ENCODE data around the gene CCNI. TPM values are rescaled to one million over a fixed set of nuclear protein-coding genes. Genes with fewer than 3 reads are reported as not detected.

Gene CCNI
- total and polyA plus RNA-seq, 8 donors: 257 to 389 (median 343) TPM

- Histone ChIP-seq H3K36me3 (no peaks in the 10 kb centered on the region), H3K4me1 (peaks cover 21 to 53% of the 10 kb centered on the region in 2 donors), H3K27ac (peak overlapping the region; percentile 27 to 61), H3K4me3 (no peak overlapping the region), H3K9me3 (no peaks in the 10 kb centered on the region), H3K27me3 (no peaks in the 10 kb centered on the region)
- intact Hi-C loops (cut with DNase I): no loop called here
- ATAC-seq (peak; percentile 89), DNase-seq (peak in 2 of 4 donors; percentile 58 to 63)
- TF ChIP-seq, protein P1, sequence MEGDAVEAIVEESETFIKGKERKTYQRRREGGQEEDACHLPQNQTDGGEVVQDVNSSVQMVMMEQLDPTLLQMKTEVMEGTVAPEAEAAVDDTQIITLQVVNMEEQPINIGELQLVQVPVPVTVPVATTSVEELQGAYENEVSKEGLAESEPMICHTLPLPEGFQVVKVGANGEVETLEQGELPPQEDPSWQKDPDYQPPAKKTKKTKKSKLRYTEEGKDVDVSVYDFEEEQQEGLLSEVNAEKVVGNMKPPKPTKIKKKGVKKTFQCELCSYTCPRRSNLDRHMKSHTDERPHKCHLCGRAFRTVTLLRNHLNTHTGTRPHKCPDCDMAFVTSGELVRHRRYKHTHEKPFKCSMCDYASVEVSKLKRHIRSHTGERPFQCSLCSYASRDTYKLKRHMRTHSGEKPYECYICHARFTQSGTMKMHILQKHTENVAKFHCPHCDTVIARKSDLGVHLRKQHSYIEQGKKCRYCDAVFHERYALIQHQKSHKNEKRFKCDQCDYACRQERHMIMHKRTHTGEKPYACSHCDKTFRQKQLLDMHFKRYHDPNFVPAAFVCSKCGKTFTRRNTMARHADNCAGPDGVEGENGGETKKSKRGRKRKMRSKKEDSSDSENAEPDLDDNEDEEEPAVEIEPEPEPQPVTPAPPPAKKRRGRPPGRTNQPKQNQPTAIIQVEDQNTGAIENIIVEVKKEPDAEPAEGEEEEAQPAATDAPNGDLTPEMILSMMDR (IDR thresholded peaks at IDR 0.05): no peak
Observed at GRCh38 chr4:77007358-77008230, 68.2 kb downstream of the CCNI start.

DNA sequence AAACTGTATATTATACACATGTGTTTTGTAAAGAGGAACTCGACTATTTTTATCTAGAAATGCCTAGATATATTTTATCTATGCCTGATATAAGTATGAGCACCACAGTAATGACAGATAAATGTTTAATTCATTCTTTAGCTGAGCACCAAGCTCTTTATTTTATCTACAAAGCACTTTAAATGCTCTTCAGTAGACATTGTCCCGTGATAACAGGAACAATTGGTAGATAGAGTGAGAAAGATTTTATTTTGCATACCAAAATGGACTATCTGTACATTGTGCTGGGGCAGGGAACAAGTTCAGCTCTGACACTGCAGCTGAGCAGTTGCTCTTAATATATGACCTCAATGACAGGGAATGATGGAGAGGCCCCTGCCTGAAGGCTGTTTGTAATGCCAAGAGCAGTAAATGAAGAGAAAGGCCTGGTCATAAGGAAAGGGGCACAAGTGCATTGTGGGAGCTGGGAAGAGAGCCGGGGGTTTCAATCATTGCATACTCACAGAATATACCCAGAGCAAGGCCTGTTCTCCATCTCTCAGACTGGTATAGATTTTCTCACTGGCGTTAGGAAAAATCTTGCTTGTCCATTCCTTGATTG is 68.9 kb downstream of the CCNI start:
- H3K4me3 ChIP-seq: no peak overlapping the region
- intact Hi-C loops (cut with DNase I): no loop called here
- peak; percentile 4 for ATAC-seq
- peak overlapping the region; percentile 27 to 61 for H3K27ac ChIP-seq
- no peak for DNase-seq
- H3K27me3 ChIP-seq: no peaks in the 10 kb centered on the region
- TF ChIP-seq, protein P1 (IDR thresholded peaks at IDR 0.05): no peak
- H3K36me3 ChIP-seq: no peaks in the 10 kb centered on the region
- peaks cover 28 to 60% of the 10 kb centered on the region in 2 donors for H3K4me1 ChIP-seq
- H3K9me3 ChIP-seq: no peaks in the 10 kb centered on the region

DNA sequence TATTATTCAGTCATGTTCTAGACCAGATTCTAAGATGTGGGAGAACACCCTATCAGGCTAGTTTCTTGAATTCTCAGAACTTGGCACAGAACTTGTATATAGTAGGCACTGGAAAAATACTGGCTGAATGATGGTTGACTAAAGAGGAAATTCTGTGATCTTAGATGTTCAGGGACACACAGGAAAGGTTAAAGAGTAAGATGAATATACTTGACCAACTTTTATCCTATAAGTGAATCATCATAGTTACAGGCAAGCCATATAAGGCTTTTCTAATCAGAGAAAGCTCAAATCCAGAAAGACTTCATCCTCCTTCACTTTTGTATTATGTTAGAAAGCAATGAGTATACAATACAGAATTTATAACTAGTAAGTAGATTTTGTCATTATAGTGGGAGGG is 72.4 kb downstream of the CCNI start:
- H3K4me3 ChIP-seq: no peak overlapping the region
- TF ChIP-seq, protein P1 (IDR thresholded peaks at IDR 0.05): no peak
- no peaks in the 10 kb centered on the region for H3K27me3 ChIP-seq
- H3K4me1 ChIP-seq: peaks cover 30 to 41% of the 10 kb centered on the region in 2 donors
- no peak overlapping the region for H3K27ac ChIP-seq
- peaks cover 0 to 15% of the 10 kb centered on the region in 2 donors for H3K36me3 ChIP-seq
- intact Hi-C loops (cut with DNase I): no loop called here
- ATAC-seq (no peak), DNase-seq (no peak)
- no peaks in the 10 kb centered on the region for H3K9me3 ChIP-seq

GRCh38 chr4:77002321-77003107 is 73.3 kb downstream of the CCNI start:
- intact Hi-C loops (cut with DNase I): no loop called here
- H3K4me3 ChIP-seq: no peak overlapping the region
- H3K27ac ChIP-seq: peak overlapping the region; percentile 37 to 46
- TF ChIP-seq, protein P1 (IDR thresholded peaks at IDR 0.05): no peak
- H3K27me3 ChIP-seq: no peaks in the 10 kb centered on the region
- H3K4me1 ChIP-seq: peaks cover 22 to 32% of the 10 kb centered on the region in 2 donors
- H3K36me3 ChIP-seq: peaks cover 0 to 24% of the 10 kb centered on the region in 2 donors
- ATAC-seq: peak; percentile 72
- no peak for DNase-seq
- H3K9me3 ChIP-seq: no peaks in the 10 kb centered on the region

All from left lung (tissue), 10 donors.